Neural cell (in vitro differentiated cells): ENCODE results near the gene ANKRD6.

ENCODE experiments used
- TF ChIP-seq, protein P1 (sequence below): fragments of 450-650 bp; IDR thresholded peaks from 2 replicates; pipeline ENCODE4 v1.5.1; 2014; ENCODE audit warnings: antibody characterized with exemption, mild to moderate bottlenecking, moderate library complexity; ENCODE audit not compliant: poor library complexity, severe bottlenecking
- TF ChIP-seq, protein P2 (sequence below): IDR thresholded peaks from 2 replicates; pipeline ENCODE4 v1.6.1; 2012; ENCODE audit warnings: borderline replicate concordance

DNA sequence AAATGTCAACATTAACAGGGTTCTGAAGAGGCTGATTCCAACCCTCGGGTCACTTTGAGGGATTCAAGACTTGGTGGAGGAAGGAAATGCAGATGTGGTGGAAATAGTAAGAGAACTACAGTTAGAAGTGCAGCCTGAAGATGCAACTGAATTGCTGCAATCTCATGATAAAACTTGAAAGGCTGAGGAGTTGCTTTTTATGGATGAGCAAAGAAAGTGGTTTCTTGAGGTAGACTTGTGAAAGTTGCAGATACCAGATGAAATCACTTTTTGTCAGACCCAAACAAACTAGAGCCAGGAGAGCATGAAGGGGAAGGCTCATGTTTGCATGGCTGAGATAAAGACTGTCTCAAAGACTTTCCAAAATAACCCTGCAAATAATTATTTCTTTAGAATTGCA lies 16.2 kb downstream of the ANKRD6 start:
- TF ChIP-seq, protein P1, sequence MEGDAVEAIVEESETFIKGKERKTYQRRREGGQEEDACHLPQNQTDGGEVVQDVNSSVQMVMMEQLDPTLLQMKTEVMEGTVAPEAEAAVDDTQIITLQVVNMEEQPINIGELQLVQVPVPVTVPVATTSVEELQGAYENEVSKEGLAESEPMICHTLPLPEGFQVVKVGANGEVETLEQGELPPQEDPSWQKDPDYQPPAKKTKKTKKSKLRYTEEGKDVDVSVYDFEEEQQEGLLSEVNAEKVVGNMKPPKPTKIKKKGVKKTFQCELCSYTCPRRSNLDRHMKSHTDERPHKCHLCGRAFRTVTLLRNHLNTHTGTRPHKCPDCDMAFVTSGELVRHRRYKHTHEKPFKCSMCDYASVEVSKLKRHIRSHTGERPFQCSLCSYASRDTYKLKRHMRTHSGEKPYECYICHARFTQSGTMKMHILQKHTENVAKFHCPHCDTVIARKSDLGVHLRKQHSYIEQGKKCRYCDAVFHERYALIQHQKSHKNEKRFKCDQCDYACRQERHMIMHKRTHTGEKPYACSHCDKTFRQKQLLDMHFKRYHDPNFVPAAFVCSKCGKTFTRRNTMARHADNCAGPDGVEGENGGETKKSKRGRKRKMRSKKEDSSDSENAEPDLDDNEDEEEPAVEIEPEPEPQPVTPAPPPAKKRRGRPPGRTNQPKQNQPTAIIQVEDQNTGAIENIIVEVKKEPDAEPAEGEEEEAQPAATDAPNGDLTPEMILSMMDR = no peak
- TF ChIP-seq, protein P2, sequence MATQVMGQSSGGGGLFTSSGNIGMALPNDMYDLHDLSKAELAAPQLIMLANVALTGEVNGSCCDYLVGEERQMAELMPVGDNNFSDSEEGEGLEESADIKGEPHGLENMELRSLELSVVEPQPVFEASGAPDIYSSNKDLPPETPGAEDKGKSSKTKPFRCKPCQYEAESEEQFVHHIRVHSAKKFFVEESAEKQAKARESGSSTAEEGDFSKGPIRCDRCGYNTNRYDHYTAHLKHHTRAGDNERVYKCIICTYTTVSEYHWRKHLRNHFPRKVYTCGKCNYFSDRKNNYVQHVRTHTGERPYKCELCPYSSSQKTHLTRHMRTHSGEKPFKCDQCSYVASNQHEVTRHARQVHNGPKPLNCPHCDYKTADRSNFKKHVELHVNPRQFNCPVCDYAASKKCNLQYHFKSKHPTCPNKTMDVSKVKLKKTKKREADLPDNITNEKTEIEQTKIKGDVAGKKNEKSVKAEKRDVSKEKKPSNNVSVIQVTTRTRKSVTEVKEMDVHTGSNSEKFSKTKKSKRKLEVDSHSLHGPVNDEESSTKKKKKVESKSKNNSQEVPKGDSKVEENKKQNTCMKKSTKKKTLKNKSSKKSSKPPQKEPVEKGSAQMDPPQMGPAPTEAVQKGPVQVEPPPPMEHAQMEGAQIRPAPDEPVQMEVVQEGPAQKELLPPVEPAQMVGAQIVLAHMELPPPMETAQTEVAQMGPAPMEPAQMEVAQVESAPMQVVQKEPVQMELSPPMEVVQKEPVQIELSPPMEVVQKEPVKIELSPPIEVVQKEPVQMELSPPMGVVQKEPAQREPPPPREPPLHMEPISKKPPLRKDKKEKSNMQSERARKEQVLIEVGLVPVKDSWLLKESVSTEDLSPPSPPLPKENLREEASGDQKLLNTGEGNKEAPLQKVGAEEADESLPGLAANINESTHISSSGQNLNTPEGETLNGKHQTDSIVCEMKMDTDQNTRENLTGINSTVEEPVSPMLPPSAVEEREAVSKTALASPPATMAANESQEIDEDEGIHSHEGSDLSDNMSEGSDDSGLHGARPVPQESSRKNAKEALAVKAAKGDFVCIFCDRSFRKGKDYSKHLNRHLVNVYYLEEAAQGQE = no peak
